Epithelial cell of proximal tubule (primary cell): ENCODE data around the gene LARGE2. TPM values are rescaled to one million over a fixed set of nuclear protein-coding genes. Genes with fewer than 3 reads are reported as not detected.
A peak's percentile ranks its signal among the peaks of the same experiment; 100 is the strongest.

Experiments used
- DNase-seq: peaks from one replicate; pipeline ENCODE4 v3.0.0-alpha.2; 2011; ENCODE audit warnings: low read depth
- H3K4me3 ChIP-seq: 2 replicates; pipeline ENCODE4 v1.5.1; 2011; ENCODE audit warnings: low read depth, mild to moderate bottlenecking, low read length
- total RNA-seq: library from RNA; depleted of rRNA; stranded (reverse); fragments of >200 nt; gene quantifications from 2 replicates; pipeline ENCODE4 v1.2.3, GENCODE V29; 2015
- TF ChIP-seq, protein P1 (sequence below): conservative IDR thresholded peaks from 2 replicates; pipeline ENCODE4 v1.5.1; 2012; ENCODE audit warnings: low read depth, mild to moderate bottlenecking, low read length

Gene LARGE2
- total RNA-seq = 2.5 and 3.3 TPM in 2 replicates

GRCh38 chr11:45922425-45923082 is at the start of gene LARGE2:
Gene LARGE2, plus strand, starts transcription at chr11:45922656. Its CDS starts 227 bp downstream, at chr11:45922883.
- peak within 1 kb of the TSS; percentile 35 for H3K4me3 ChIP-seq
- TF ChIP-seq, protein P1, sequence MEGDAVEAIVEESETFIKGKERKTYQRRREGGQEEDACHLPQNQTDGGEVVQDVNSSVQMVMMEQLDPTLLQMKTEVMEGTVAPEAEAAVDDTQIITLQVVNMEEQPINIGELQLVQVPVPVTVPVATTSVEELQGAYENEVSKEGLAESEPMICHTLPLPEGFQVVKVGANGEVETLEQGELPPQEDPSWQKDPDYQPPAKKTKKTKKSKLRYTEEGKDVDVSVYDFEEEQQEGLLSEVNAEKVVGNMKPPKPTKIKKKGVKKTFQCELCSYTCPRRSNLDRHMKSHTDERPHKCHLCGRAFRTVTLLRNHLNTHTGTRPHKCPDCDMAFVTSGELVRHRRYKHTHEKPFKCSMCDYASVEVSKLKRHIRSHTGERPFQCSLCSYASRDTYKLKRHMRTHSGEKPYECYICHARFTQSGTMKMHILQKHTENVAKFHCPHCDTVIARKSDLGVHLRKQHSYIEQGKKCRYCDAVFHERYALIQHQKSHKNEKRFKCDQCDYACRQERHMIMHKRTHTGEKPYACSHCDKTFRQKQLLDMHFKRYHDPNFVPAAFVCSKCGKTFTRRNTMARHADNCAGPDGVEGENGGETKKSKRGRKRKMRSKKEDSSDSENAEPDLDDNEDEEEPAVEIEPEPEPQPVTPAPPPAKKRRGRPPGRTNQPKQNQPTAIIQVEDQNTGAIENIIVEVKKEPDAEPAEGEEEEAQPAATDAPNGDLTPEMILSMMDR = no peak
- no peak for DNase-seq

DNA sequence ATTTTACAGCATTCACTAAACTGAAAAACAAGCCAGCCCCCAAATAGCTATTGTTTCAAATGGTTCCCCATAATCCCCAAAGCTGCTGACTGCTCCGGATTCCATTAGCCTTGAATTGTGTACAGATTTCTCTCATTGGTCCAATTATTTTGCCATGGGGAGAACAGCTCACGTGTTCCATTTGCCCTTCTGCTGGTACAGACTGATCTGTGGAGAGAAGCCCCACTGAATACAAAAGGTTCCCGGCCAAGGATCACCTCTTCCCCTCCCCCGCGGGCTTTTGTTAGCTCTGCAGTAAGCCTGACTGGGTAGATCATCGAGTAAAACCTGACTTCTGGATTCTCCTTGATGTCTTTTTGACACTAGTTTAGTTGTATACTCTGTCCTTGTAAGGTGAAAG is 46.1 kb upstream of the LARGE2 start:
- no peak overlapping the region for H3K4me3 ChIP-seq
- TF ChIP-seq, protein P1 = no peak

DNA sequence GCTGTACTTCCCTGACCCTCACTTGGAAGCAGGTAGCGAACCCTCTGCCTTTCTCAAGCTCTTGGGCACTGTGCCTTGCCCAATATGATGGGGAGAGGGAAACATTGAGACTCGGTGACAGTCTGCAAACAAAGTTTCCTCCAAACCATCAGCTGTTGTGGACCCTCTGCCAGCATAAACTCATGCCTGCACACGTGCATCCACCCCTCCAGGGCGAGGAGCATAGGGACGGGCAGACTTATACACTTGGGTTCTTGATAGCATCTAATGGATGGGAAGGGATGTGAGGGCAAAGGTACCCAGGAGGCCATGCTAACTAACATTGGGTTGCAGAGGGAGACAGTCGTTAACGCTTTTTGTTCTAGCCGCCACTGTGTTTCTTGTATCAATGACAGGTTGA is 45.2 kb upstream of the LARGE2 start:
- TF ChIP-seq, protein P1 = no peak
- H3K4me3 ChIP-seq = no peak overlapping the region

More for the DNA sequence above, 46.1 kb upstream of the LARGE2 start:
- no peak for DNase-seq

DNA sequence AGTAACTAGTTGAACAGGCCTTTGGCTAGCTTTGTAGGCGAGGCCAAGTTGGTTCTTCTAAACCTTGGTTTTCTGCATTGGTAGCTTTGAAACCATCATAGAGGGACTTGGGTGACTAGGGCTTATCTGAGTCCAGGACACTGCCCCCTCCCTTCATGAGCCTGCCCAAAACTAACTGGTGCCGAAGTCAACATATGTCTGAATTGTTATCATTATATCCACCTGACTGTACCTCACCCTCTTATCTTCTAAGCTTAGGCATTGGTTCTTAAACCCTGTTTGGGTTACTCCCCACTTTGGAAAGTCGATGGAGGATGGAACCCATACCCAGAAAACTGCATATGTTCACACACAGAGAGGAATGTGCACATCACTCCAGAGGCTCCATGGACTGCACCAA is 44.6 kb upstream of the LARGE2 start:
- no peak overlapping the region for H3K4me3 ChIP-seq
- TF ChIP-seq, protein P1 = no peak
- no peak for DNase-seq

More for the DNA sequence above, 45.2 kb upstream of the LARGE2 start:
- DNase-seq = no peak

GRCh38 chr11:45879803-45880686 is 42.4 kb upstream of the LARGE2 start:
- H3K4me3 ChIP-seq = no peak overlapping the region
- no peak for DNase-seq
- TF ChIP-seq, protein P1 = no peak

DNA sequence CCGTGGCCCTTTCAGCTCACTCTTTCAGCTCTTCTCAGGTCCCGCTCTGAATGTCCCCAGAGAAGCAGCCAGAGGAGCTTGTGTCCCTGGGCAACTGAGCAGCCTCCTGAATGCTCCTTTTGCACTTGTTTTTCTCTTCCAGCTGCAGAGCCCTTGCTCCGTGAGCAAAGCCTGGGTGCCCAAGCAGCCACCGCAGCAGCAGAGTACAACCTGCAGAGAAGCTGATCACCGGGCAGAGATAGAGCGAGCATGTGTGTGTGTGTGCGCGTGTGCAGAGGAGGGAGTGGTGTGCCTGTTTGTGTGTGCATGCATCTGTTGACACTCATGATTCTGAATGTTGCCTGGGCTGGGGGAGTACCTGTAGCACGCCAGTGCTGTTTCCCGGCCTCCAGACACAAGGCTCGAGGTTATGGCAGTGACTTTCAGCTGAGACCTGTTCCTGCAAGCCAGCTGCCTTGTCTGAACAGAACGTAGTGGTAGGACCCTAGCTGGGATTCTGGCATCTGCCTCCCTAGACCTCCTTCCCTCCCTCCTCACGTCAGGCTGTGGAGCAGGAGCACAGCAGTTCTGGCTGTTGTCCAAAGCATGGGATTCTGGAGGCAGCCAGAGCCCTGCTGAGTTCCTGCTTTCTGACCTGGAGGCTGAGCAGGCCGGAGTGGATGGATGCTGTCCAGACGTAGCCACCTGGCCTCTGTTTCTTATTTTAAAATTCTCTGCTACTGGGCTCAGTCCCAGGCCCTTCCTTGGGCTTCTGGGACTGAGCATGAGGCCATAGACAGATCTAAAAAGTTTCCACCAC is 41.5 kb upstream of the LARGE2 start:
- no peak for DNase-seq
- TF ChIP-seq, protein P1 = no peak

More for the DNA sequence above, 41.5 kb upstream of the LARGE2 start:
- no peak overlapping the region for H3K4me3 ChIP-seq
